GM12878 (cell line): Measurements from ENCODE around the gene FBXW9. TPM values are rescaled to one million over a fixed set of nuclear protein-coding genes. Genes with fewer than 3 reads are reported as not detected.

Experiments used
- ATAC-seq: fragments of 200-7000 bp; cut with Tn5 transposase; 3 replicates; pipeline ENCODE4 v1.9.1; 2020; ENCODE audit warnings: mild to moderate bottlenecking, moderate library complexity
- BruUV-seq: library from RNA; stranded (reverse); fragments of 400-500 nt; replicated peaks from 2 replicates; lab custom pipeline; 2021; lab: Mats Ljungman, UMichigan
- CTCF ChIA-PET: fragments of 300-600 bp; sonication (Branson Sonifier 250); formaldehyde crosslinking; extraction: SDS; loops from one replicate; lab custom pipeline; 2021; ENCODE audit warnings: inconsistent platforms; lab: Yijun Ruan, JAX
- POLR2A ChIA-PET: fragments of 350-600 bp; formaldehyde crosslinking; extraction: SDS; loops from one replicate; lab custom pipeline; 2021; ENCODE audit warnings: inconsistent platforms; lab: Charles Lee
- RAD21 ChIA-PET: fragments of 300-600 bp; sonication (Branson Sonifier 250); formaldehyde crosslinking; loops from one replicate; lab custom pipeline; 2023; ENCODE audit warnings: antibody characterized with exemption; ENCODE audit not compliant: unreplicated experiment; lab: Charles Lee
- SMC1A ChIA-PET: fragments of 300-600 bp; sonication (Branson Sonifier 250); formaldehyde crosslinking; loops from one replicate; lab custom pipeline; 2023; ENCODE audit not compliant: unreplicated experiment, uncharacterized antibody; lab: Charles Lee
- DNase-seq: peaks from one replicate; pipeline ENCODE4 v3.0.0-alpha.2; 2011; ENCODE audit warnings: low read depth, low spot score
- FAIRE-seq: peaks from 3 replicates; lab custom pipeline; 2011; peaks lifted over from hg19 to GRCh38; lab: Jason Lieb, UNC
- H2AFZ ChIP-seq: 2 replicates; pipeline ENCODE4 v1.6.0; 2011; ENCODE audit warnings: low read depth, low read length, control low read depth; ENCODE audit not compliant: control insufficient read depth
- H3K27ac ChIP-seq: 2 replicates; pipeline ENCODE4 v1.5.1; 2011; ENCODE audit warnings: control low read depth; ENCODE audit not compliant: control insufficient read depth, insufficient read depth
- H3K27me3 ChIP-seq, 2 experiments: replicated peaks in 1 of 2; 2 replicates each; pipeline versions ENCODE4 v1.6.0 to v1.6.1; 2011; ENCODE audit warnings: low read length in 1 of 2; ENCODE audit not compliant: control insufficient read depth in 2 of 2, insufficient read depth in 2 of 2
- H3K36me3 ChIP-seq, 2 experiments: 2 replicates each; pipeline ENCODE4 v1.5.1; 2011; ENCODE audit warnings: low read length in 1 of 2; ENCODE audit not compliant: control insufficient read depth in 2 of 2, insufficient read depth in 2 of 2
- H3K4me1 ChIP-seq: 2 replicates; pipeline ENCODE4 v1.6.1; 2011; ENCODE audit warnings: mild to moderate bottlenecking, low read length, moderate library complexity, mixed read lengths; ENCODE audit not compliant: control insufficient read depth, insufficient read depth
- H3K4me2 ChIP-seq: 2 replicates; pipeline ENCODE4 v1.6.0; 2011; ENCODE audit warnings: control low read depth; ENCODE audit not compliant: control insufficient read depth, insufficient read depth
- H3K4me3 ChIP-seq: fragments of 200-600 bp; sonication (generic); 2 replicates; pipeline ENCODE4 v1.5.1; 2016
- H3K79me2 ChIP-seq: 2 replicates; pipeline ENCODE4 v1.6.0; 2011; ENCODE audit warnings: low read length; ENCODE audit not compliant: control insufficient read depth, insufficient read depth
- H3K9ac ChIP-seq: 2 replicates; pipeline ENCODE4 v1.8.0; 2011; ENCODE audit warnings: low read length, control low read depth, mixed read lengths; ENCODE audit not compliant: control insufficient read depth, insufficient read depth
- H3K9me3 ChIP-seq: replicated peaks from 3 replicates; pipeline ENCODE4 v1.5.1; 2011; ENCODE audit warnings: mild to moderate bottlenecking, low read length; ENCODE audit not compliant: control insufficient read depth, insufficient read depth
- H4K20me1 ChIP-seq: 2 replicates; pipeline ENCODE4 v1.6.0; 2011; ENCODE audit not compliant: control insufficient read depth, insufficient read depth
- BHLHE40 ChIP-seq, 2 experiments: fragments of 450-650 bp in 1 of 2; IDR thresholded peaks; 2 replicates each; pipeline ENCODE4 v1.6.1; 2011 to 2017; ENCODE audit warnings: low read depth in 2 of 2, borderline replicate concordance in 1 of 2, improper control_type of control experiment in 1 of 2, low read length in 1 of 2, mild to moderate bottlenecking in 1 of 2
- E2F8 ChIP-seq: fragments of 450-650 bp; IDR thresholded peaks from 2 replicates; pipeline ENCODE4 v1.6.1; 2018; ENCODE audit warnings: mild to moderate bottlenecking, low read depth, moderate library complexity; ENCODE audit not compliant: partially characterized antibody
- E4F1 ChIP-seq: fragments of 450-650 bp; IDR thresholded peaks from 2 replicates; pipeline ENCODE4 v1.6.1; 2018; ENCODE audit warnings: borderline replicate concordance, mild to moderate bottlenecking; ENCODE audit not compliant: partially characterized antibody
- IKZF2 ChIP-seq, 2 experiments: fragments of 450-650 bp; IDR thresholded peaks; 2 replicates each; pipeline ENCODE4 v1.6.1; 2017; ENCODE audit warnings: mild to moderate bottlenecking in 2 of 2, moderate library complexity in 2 of 2
- NFXL1 ChIP-seq: fragments of 450-650 bp; IDR thresholded peaks from 2 replicates; pipeline ENCODE4 v1.6.1; 2017; ENCODE audit warnings: antibody characterized with exemption, mild to moderate bottlenecking, borderline replicate concordance
- PAX5 ChIP-seq: IDR thresholded peaks from 2 replicates; pipeline ENCODE4 v1.6.1; 2011; ENCODE audit warnings: low read depth, low read length, borderline replicate concordance
- PAX8 ChIP-seq: fragments of 450-650 bp; IDR thresholded peaks from 2 replicates; pipeline ENCODE4 v1.6.1; 2017; ENCODE audit warnings: mild to moderate bottlenecking, moderate library complexity
- POLR2A ChIP-seq: IDR thresholded peaks from 2 replicates; pipeline ENCODE4 v1.6.1; 2011; ENCODE audit warnings: low read depth, mild to moderate bottlenecking, low read length
- REST ChIP-seq: IDR thresholded peaks from 2 replicates; pipeline ENCODE4 v1.6.1; 2012; ENCODE audit warnings: mild to moderate bottlenecking, low read depth, low read length
- ZNF24 ChIP-seq: fragments of 450-650 bp; IDR thresholded peaks from 2 replicates; pipeline ENCODE4 v1.6.1; 2017; ENCODE audit warnings: antibody characterized with exemption, mild to moderate bottlenecking
- WGBS: methylation state at CpG from one replicate; pipeline ENCODE4 v1.1.6; 2016; ENCODE audit warnings: low lambda C conversion rate; ENCODE audit not compliant: insufficient replicate concordance, insufficient coverage; ENCODE audit errors: missing lambda C conversion rate; 5-methylcytosine and 5-hydroxymethylcytosine counted together
- in situ Hi-C: fragments of 300-500 bp; cut with MboI; formaldehyde crosslinking; loops from 9 replicates; pipeline ENCODE4 v1.14.3; 2018; ENCODE audit warnings: mixed read lengths
- intact Hi-C: fragments of 100-400 bp; cut with micrococcal nuclease; formaldehyde crosslinking; loops from one replicate; pipeline ENCODE4 v1.14.2; 2022; ENCODE audit not compliant: unreplicated experiment
- polyA plus RNA-seq, 11 experiments: library from polyadenylated mRNA; depleted of rRNA in 4 of 11; unstranded in 6 of 11; stranded (reverse) in 5 of 11; fragments of >200 nt; fragmentation: Nextera tagmentation in 4 of 11; fragmentation: Illumina TruSeq in 1 of 11; extraction: Ambion mirVana in 4 of 11; extraction: Trizol in 1 of 11; gene quantifications; 1 replicate in 1 of 11; 2 replicates in 10 of 11; pipeline versions ENCODE4 v1.2.1 to v1.2.3, GENCODE V29; 2011 to 2016; ENCODE audit warnings: inconsistent platforms in 2 of 11, missing spikeins in 2 of 11, low read depth in 1 of 11
- total RNA-seq, 4 experiments: library from RNA; depleted of rRNA in 3 of 4; stranded (reverse); fragments of >200 nt in 3 of 4; fragmentation: Illumina TruSeq in 1 of 4; extraction: Trizol in 1 of 4; gene quantifications; 2 replicates each; pipeline versions ENCODE4 v1.2.1 to v1.2.3, GENCODE V29; 2013 to 2021
- TF ChIP-seq, protein P1 (sequence below): IDR thresholded peaks from 2 replicates; pipeline ENCODE4 v1.6.1; 2012; ENCODE audit warnings: low read length, inconsistent platforms

FBXW9 gene
- total and polyA plus RNA-seq, 10 of the 15 experiments (the other 5 are each of a cell fraction or from before 2014, with no cell fraction given): 0.21 to 14.8 (median 7.3) TPM

- in situ Hi-C loops (no loop called here), intact Hi-C loops (no loop called here)
- H3K36me3 ChIP-seq: peaks cover 8 to 9% of the 10 kb centered on the region in 2 experiments
- ChIA-PET RAD21 (interaction anchor here (0.5 to 3.3 kb wide), 4 partner anchors 12 to 40 kb away, joined by 3 to 31 read pairs (median 4); partner anchors contain the start of genes DHPS and TRIR), SMC1A (interaction anchor here (0.6 to 5.1 kb wide), 6 partner anchors 11 to 43 kb away, joined by 3 to 28 read pairs (median 4); partner anchors contain the start of genes GET3 and TRIR), CTCF (interaction anchor here (0.6 to 5.4 kb wide), 13 partner anchors 11 to 1759 kb away, joined by 3 to 30 read pairs (median 3); partner anchors contain the start of genes GET3 and TRIR), POLR2A (interaction anchor here (0.5 to 6.8 kb wide), 8 partner anchors 12 to 235 kb away, joined by 3 to 58 read pairs (median 4); partner anchors contain the start of genes FBXW9, GET3 and TRIR)
- peak overlapping the region; percentile 56 for H3K4me2 ChIP-seq
- DNase-seq (no peak), ATAC-seq (peak; percentile 72), FAIRE-seq (no peak)
- no peaks in the 10 kb centered on the region; the same call in 1 of the 2 replicates for H4K20me1 ChIP-seq
- peak overlapping the region; percentile 81 for H3K9ac ChIP-seq
- H3K27ac ChIP-seq: peak overlapping the region; percentile 81
- H3K4me1 ChIP-seq: peaks cover 8% of the 10 kb centered on the region; the same call in 1 of the 2 replicates
- H3K79me2 ChIP-seq: peaks cover 52% of the 10 kb centered on the region
- H3K4me3 ChIP-seq: peak overlapping the region; percentile 98
- H3K9me3 ChIP-seq: no peaks in the 10 kb centered on the region
- H3K27me3 ChIP-seq: no peaks in the 10 kb centered on the region
- peak overlapping the region; percentile 55 for H2AFZ ChIP-seq
- BruUV-seq: no TSS peak
- WGBS: under 1% methylated on average over 47 of the region's 65 CpGs
- TF ChIP-seq E2F8: no peak
- TF ChIP-seq POLR2A: peak; percentile 55; the same call in 1 of the 2 replicates
- no peak for TF ChIP-seq NFXL1
- TF ChIP-seq E4F1: no peak
- TF ChIP-seq ZNF24: no peak
- TF ChIP-seq, protein P1, sequence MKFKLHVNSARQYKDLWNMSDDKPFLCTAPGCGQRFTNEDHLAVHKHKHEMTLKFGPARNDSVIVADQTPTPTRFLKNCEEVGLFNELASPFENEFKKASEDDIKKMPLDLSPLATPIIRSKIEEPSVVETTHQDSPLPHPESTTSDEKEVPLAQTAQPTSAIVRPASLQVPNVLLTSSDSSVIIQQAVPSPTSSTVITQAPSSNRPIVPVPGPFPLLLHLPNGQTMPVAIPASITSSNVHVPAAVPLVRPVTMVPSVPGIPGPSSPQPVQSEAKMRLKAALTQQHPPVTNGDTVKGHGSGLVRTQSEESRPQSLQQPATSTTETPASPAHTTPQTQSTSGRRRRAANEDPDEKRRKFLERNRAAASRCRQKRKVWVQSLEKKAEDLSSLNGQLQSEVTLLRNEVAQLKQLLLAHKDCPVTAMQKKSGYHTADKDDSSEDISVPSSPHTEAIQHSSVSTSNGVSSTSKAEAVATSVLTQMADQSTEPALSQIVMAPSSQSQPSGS: no peak
- no peak for TF ChIP-seq BHLHE40 (IDR thresholded peaks at IDR 0.05; ENCODE audit: borderline replicate concordance in 1 of 2, low read depth in 2 of 2, low read length in 1 of 2)
- TF ChIP-seq REST: no peak
- no peak for TF ChIP-seq PAX5
- no peak for TF ChIP-seq IKZF2 (IDR thresholded peaks at IDR 0.05)
- no peak for TF ChIP-seq PAX8
Measured at GRCh38 chr19:12721656-12722565, 25.5 kb upstream of the FBXW9 start.
